GM10847 (cell line): ENCODE data around the gene KDM4B.

ENCODE experiments used
- POLR2A ChIP-seq: IDR thresholded peaks from 2 replicates; pipeline ENCODE4 v1.6.1; 2011; ENCODE audit not compliant: insufficient read length; ENCODE audit errors: extremely low read depth

The KDM4B gene

GRCh38 chr19:5114727-5115126 is 145.8 kb downstream of the KDM4B start:
- TF ChIP-seq POLR2A: no peak

GRCh38 chr19:5115351-5115750 is 146.4 kb downstream of the KDM4B start:
- TF ChIP-seq POLR2A: no peak

DNA sequence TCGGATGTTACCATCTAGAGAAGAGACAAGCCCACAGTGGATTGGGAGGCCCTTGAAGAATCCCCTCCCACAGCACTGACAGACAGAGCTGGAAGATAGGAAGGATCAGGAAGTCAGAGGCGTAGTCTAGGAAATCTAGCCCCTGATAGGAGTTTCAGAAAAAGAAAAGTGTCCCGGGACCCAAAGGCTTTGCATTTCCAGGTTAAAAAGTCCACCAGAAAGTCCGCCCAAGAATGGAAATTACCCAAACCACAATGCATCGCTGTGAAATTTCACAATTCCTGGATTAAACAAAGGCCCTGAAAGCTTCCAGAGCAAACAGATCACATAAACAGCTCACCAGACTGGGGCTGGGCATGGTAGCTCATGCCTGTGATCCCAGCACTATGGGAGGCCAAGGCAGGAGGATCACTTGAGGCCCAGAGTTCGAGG is 146.9 kb downstream of the KDM4B start:
- TF ChIP-seq POLR2A: no peak

GRCh38 chr19:5116292-5116691 is 147.4 kb downstream of the KDM4B start:
- no peak for TF ChIP-seq POLR2A

GRCh38 chr19:5117421-5117820 is 148.5 kb downstream of the KDM4B start:
- no peak for TF ChIP-seq POLR2A

- TF ChIP-seq POLR2A: no peak
These were observed 149.1 kb downstream of the KDM4B start for GRCh38 chr19:5118026-5118425.

DNA sequence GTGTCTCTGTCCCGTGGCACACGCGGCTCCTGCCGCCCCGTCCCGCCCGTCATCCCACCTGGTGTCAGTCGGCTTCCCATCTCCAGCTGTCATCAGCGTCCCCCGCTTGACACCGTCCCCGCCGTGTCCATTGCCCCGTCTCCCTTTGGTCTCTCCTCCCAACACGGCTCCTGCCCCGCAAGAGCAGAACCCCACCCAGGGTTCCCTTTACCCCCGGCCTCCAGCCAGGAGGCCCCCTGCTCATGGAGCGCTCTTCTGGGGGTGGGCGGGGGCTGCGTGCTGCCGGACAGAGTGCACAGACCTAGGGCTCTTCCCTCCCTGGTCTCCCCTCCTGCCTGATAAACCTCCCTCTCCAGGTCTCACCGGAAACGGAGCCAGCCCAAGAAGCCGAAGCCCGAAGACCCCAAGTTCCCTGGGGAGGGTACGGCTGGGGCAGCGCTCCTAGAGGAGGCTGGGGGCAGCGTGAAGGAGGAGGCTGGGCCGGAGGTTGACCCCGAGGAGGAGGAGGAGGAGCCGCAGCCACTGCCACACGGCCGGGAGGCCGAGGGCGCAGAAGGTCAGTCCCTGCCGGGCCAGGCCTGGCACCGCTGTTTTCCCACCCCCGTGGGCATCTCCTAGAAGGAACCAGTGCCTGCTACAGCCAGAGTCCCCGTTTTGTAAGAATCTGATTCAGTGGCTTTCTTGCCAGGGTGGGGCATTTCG is 150.5 kb downstream of the KDM4B start:
- no peak for TF ChIP-seq POLR2A

DNA sequence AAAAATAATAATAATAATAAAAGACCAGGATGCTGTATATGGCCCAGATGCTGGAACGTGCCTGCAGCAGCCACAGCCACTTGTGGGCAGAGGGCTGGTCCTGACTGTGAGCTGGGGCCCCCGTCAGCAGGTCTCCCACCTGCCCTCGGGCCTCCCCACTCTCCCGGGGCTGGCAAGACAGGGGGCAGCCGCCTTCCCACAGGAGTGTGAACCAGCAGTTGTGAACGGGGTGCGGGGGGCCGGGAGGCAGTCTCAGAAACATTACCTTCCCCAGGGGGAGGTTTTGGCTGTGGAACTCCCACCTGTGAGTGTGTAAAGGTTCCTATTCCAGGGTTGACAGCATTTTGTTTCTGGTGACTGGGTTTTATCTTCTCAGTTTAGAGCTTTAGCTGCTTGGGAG is 151.4 kb downstream of the KDM4B start:
- TF ChIP-seq POLR2A: no peak

DNA sequence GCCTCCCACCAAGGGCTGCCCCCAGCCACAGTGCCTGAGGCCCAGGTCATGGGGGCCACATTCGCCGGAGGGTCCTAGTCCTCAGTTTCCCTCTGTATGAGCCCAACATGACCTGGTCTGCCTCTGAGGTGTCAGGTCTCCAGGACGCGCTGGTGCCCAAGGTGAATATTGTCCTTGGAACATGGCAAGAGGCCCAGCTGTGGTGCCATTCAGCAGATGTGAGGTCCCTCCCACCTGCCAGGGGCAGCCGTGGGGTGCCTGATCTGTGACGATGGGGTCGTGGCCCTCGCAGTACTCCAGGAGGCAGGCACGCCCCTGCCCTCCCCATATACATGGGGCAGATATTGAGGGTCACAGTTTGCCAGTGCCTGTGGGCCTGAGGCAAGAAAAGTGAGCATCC is 151.9 kb downstream of the KDM4B start:
- TF ChIP-seq POLR2A: no peak

- TF ChIP-seq POLR2A: no peak
These were observed 152.6 kb downstream of the KDM4B start for GRCh38 chr19:5121266-5122120.

DNA sequence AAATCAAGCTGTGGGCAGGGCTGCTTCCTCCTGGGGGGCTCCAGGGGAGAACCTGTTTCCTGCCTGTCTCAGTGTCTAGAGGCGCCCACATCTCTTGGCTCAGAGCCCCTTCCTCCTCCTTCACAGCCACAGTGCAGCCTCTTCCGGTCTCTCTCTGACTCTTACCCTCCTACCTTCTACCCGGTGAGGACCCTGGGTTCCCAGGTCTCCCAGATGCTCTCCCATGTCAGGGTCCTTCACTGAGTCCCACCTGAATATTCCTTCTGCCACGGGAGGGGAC is 153.1 kb downstream of the KDM4B start:
- TF ChIP-seq POLR2A: no peak

DNA sequence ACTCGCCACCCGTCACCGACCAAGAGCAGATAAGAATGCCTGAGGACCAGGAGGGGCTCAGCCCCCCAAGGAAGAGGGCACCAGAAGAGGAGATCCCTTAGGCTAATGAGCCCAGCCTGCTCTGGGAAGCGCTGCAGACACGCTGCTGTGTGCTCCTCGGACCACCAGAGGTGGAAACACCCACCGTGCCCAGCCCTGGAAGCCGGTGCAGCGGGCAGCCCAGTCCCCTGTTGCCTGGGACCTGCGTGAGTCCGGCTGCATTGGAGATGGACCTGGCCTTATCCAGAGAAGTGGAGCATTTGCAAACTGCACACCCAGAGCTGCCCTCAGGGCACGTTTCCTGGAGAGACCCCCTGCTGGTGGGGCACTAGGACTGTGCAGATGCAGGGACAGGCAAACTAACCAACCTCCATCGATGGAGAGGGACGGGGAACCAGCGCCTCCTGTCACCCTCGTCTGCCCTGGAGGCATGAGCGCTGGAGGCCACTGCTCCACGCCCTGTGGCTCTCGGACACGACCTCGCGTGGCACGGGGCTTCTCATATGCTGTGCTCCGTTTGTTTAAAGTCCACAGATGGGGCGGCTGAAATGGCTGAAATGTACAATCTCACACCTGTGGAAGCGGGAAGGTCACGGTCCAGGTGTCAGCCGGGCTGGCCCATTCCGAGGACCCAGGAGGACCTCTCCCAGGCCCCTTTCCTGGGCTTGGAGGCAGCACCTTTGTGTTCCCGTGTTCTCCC is 153.9 kb downstream of the KDM4B start:
- no peak for TF ChIP-seq POLR2A

GRCh38 chr19:5123646-5124045 is 154.7 kb downstream of the KDM4B start:
- TF ChIP-seq POLR2A: no peak

- no peak for TF ChIP-seq POLR2A
These were observed 155.4 kb downstream of the KDM4B start for GRCh38 chr19:5124111-5124855.

DNA sequence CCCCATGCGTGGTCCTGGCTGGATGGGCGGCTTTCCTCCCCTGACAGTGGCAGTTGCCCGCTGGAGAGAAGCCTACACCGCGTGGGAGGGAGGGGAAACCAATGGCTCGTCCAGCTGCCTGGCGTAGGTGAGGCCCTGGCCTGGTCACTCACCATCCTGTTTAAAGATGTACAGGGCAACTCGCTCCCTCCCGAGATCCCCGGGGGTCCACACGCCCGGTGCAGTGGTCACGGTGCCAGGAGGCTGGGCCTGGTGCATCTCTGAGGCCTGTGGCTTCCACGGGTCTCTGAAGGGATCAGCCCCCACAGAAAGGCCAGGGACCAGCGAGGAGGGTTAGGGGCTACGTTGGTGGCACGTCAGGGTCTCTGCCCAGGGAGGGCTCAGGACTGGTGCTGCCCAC is 156.5 kb downstream of the KDM4B start:
- no peak for TF ChIP-seq POLR2A

DNA sequence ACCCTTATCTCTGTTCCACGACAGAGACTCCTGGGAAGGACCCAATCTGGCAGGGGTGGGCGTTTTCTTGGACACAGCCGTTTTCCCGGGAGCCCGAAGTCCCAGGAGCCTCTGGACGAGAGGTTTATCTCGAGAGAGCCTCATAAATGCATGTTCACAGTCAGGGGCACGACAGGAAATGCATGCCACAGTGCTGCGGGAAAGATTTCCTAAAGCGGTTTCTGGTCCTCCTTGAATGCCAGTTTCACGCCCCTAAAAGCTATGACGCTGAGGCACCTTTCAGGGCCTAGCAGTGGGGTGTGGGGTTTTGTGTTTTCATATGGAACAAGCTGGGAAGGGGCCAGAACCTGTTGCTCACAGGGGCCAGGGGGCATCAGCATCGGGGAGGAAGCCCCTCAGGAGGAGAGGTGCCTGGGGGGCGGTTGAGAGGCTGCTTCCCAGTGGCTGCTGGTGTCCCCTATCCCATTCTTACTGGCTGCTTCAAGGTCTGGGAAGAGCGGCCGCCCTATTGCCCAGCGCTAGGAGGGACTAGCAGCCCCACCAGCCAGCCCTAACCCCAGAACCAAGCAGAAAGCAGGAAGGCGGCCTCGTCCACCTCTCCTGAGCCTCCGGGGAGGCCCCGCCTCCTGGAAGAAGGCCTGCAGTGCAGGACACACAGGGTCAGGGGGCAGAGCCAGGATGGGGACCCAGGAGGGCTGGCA is 157.0 kb downstream of the KDM4B start:
- TF ChIP-seq POLR2A: no peak
